H9 (cell line): Measurements from ENCODE around the gene ANKDD1B. TPM values are rescaled to one million over a fixed set of nuclear protein-coding genes. Genes with fewer than 3 reads are reported as not detected.

Experiments
- DNase-seq: peaks from one replicate; pipeline ENCODE4 v3.0.0-alpha.2; 2017
- H2AFZ ChIP-seq: one replicate; pipeline ENCODE4 v1.6.1; 2013; ENCODE audit warnings: mild to moderate bottlenecking, low read length, control low read depth, moderate library complexity
- H2AK5ac ChIP-seq: 2 replicates; pipeline ENCODE4 v1.6.1; 2013; ENCODE audit warnings: low read length, control low read depth, mixed read lengths; ENCODE audit not compliant: insufficient read length
- H2BK120ac ChIP-seq: one replicate; pipeline ENCODE4 v1.6.1; 2013; ENCODE audit warnings: low read depth, mild to moderate bottlenecking, low read length, control low read depth, inconsistent platforms; ENCODE audit not compliant: poor library complexity, severe bottlenecking
- H2BK12ac ChIP-seq: 2 replicates; pipeline ENCODE4 v1.6.1; 2013; ENCODE audit warnings: low read length, control low read depth, mixed read lengths, low read depth; ENCODE audit not compliant: insufficient read length
- H2BK15ac ChIP-seq: 2 replicates; pipeline ENCODE4 v1.6.1; 2013; ENCODE audit warnings: low read depth, low read length, control low read depth
- H2BK20ac ChIP-seq: one replicate; pipeline ENCODE4 v1.6.1; 2013; ENCODE audit warnings: low read depth, mild to moderate bottlenecking, low read length, control low read depth, inconsistent platforms; ENCODE audit not compliant: poor library complexity, severe bottlenecking
- H2BK5ac ChIP-seq: 2 replicates; pipeline ENCODE4 v1.6.1; 2013; ENCODE audit warnings: low read length, control low read depth, mixed read lengths; ENCODE audit not compliant: insufficient read length
- H3K14ac ChIP-seq: 2 replicates; pipeline ENCODE4 v1.6.1; 2013; ENCODE audit warnings: low read length, control low read depth; ENCODE audit not compliant: insufficient read depth
- H3K18ac ChIP-seq: 2 replicates; pipeline ENCODE4 v1.6.1; 2013; ENCODE audit warnings: low read depth, mild to moderate bottlenecking, mixed read lengths, low read length, control low read depth; ENCODE audit not compliant: insufficient read length
- H3K23ac ChIP-seq: 2 replicates; pipeline ENCODE4 v1.6.1; 2013; ENCODE audit warnings: low read length, control low read depth, mixed read lengths, low read depth; ENCODE audit not compliant: insufficient read length
- H3K23me2 ChIP-seq: 2 replicates; pipeline ENCODE4 v1.6.1; 2013; ENCODE audit warnings: low read depth, mild to moderate bottlenecking, mixed read lengths, low read length, control low read depth; ENCODE audit not compliant: insufficient read length, poor library complexity, severe bottlenecking
- H3K27ac ChIP-seq: 2 replicates; pipeline ENCODE4 v1.5.1; 2013; ENCODE audit warnings: low read length, control low read depth, mixed read lengths, low read depth; ENCODE audit not compliant: insufficient read length
- H3K27me3 ChIP-seq: 2 replicates; pipeline ENCODE4 v1.6.1; 2013; ENCODE audit warnings: low read length, control low read depth, inconsistent platforms; ENCODE audit not compliant: insufficient read depth
- H3K4ac ChIP-seq: 2 replicates; pipeline ENCODE4 v1.6.1; 2013; ENCODE audit warnings: low read depth, mild to moderate bottlenecking, control low read depth, inconsistent platforms, low read length, moderate library complexity
- H3K4me1 ChIP-seq: 2 replicates; pipeline ENCODE4 v1.6.1; 2013; ENCODE audit warnings: low read length, control low read depth, inconsistent platforms; ENCODE audit not compliant: insufficient read depth
- H3K4me2 ChIP-seq: 2 replicates; pipeline ENCODE4 v1.6.1; 2013; ENCODE audit warnings: low read length, control low read depth, mixed read lengths; ENCODE audit not compliant: insufficient read length, insufficient read depth
- H3K56ac ChIP-seq: 2 replicates; pipeline ENCODE4 v1.6.1; 2013; ENCODE audit warnings: low read depth, mild to moderate bottlenecking, mixed read lengths, low read length, control low read depth; ENCODE audit not compliant: insufficient read length
- H3K79me1 ChIP-seq: 2 replicates; pipeline ENCODE4 v1.6.1; 2013; ENCODE audit warnings: low read depth, mild to moderate bottlenecking, moderate library complexity, low read length, control low read depth, inconsistent platforms; ENCODE audit not compliant: insufficient read depth, poor library complexity, severe bottlenecking
- H3K79me2 ChIP-seq: 2 replicates; pipeline ENCODE4 v1.6.1; 2013; ENCODE audit warnings: low read length, control low read depth, inconsistent platforms; ENCODE audit not compliant: insufficient read depth
- H3K9ac ChIP-seq: 2 replicates; pipeline ENCODE4 v1.6.1; 2013; ENCODE audit warnings: low read length, control low read depth, mixed read lengths; ENCODE audit not compliant: insufficient read length; ENCODE audit errors: extremely low read depth
- H3K9me3 ChIP-seq: one replicate; pipeline ENCODE4 v1.6.1; 2013; ENCODE audit warnings: low read depth, low read length, inconsistent platforms; ENCODE audit not compliant: control insufficient read depth
- H3T11ph ChIP-seq: one replicate; pipeline ENCODE4 v1.6.1; 2013; ENCODE audit warnings: mild to moderate bottlenecking, low read length, control low read depth, inconsistent platforms
- H4K20me1 ChIP-seq: one replicate; pipeline ENCODE4 v1.6.1; 2013; ENCODE audit not compliant: control insufficient read depth, insufficient read length, insufficient read depth
- H4K5ac ChIP-seq: 2 replicates; pipeline ENCODE4 v1.6.1; 2013; ENCODE audit warnings: low read depth, mild to moderate bottlenecking, mixed read lengths, low read length, control low read depth; ENCODE audit not compliant: insufficient read length
- H4K8ac ChIP-seq: replicated peaks from 2 replicates; pipeline ENCODE4 v1.6.1; 2013; ENCODE audit warnings: low read length, control low read depth, mixed read lengths, low read depth; ENCODE audit not compliant: insufficient read length
- H4K91ac ChIP-seq: 2 replicates; pipeline ENCODE4 v1.6.1; 2013; ENCODE audit warnings: low read depth, mild to moderate bottlenecking, moderate library complexity, mixed read lengths, low read length, control low read depth; ENCODE audit not compliant: insufficient read length
- H3K27ac Mint-ChIP-seq, 3 experiments: 2 replicates in 2 of 3; 3 replicates in 1 of 3; pipeline ENCODE4 v1.8.0; 2020 to 2021; ENCODE audit warnings: mixed read lengths in 3 of 3, mild to moderate bottlenecking in 1 of 3, moderate library complexity in 1 of 3
- H3K27me3 Mint-ChIP-seq: 2 replicates; pipeline ENCODE4 v1.8.0; 2021; ENCODE audit warnings: low read depth, mild to moderate bottlenecking, moderate library complexity, mixed read lengths
- H3K36me3 Mint-ChIP-seq, 3 experiments: 2 replicates in 2 of 3; 3 replicates in 1 of 3; pipeline ENCODE4 v1.8.0; 2020 to 2021; ENCODE audit warnings: low read depth in 3 of 3, mixed read lengths in 3 of 3; ENCODE audit not compliant: insufficient read depth in 1 of 3
- H3K4me1 Mint-ChIP-seq, 2 experiments: 2 replicates each; pipeline ENCODE4 v1.8.0; 2020; ENCODE audit warnings: mixed read lengths in 2 of 2
- H3K4me3 Mint-ChIP-seq, 2 experiments: 2 replicates in 1 of 2; 3 replicates in 1 of 2; pipeline ENCODE4 v1.8.0; 2020 to 2021; ENCODE audit warnings: mild to moderate bottlenecking in 2 of 2, mixed read lengths in 2 of 2, moderate library complexity in 1 of 2
- H3K9me3 Mint-ChIP-seq, 2 experiments: 2 replicates in 1 of 2; 3 replicates in 1 of 2; pipeline ENCODE4 v1.8.0; 2020; ENCODE audit warnings: mild to moderate bottlenecking in 2 of 2, mixed read lengths in 2 of 2, moderate library complexity in 1 of 2
- WGBS: extraction: QIAGEN DNeasy Blood & Tissue Kit; methylation state at CpG from one replicate; pipeline ENCODE4 v1.1.7; 2013; ENCODE audit warnings: missing lambda C conversion rate, low lambda C conversion rate, mixed read lengths; ENCODE audit not compliant: insufficient read length; ENCODE audit errors: extremely low coverage; 5-methylcytosine and 5-hydroxymethylcytosine counted together
- total RNA-seq: library from RNA; stranded (reverse); gene quantifications from 2 replicates; pipeline ENCODE4 v1.2.1, GENCODE V29; 2021
- TF ChIP-seq, protein P1 (sequence below): fragments of 200-600 bp; sonication (generic); conservative IDR thresholded peaks from 3 replicates; pipeline ENCODE4 v1.8.0; 2021; ENCODE audit warnings: antibody characterized with exemption, mild to moderate bottlenecking

Gene ANKDD1B
- total RNA-seq, 1 experiment from 2014 or later: 0.33 TPM

DNA sequence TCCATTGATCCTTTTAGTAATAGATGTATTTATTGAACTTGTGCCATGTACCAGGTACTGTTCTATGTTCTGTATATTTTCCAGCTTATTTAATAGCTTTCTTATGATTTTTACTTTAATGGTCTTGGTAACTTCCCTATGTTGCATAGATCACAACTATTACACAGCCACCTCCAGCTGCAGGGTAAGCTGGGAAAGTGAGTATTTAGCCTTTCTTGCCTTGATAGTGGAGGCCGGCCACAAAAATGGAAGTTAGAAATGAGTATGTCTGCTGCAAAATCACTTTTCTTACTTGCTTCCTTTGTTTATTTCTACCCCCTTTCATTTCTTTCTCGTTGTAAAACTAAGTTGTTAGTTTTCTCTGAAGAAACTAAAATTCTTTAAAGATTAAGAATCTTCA lies 43.1 kb upstream of the ANKDD1B start:
- Histone ChIP-seq H4K8ac (no peak overlapping the region), H2BK5ac (no peak overlapping the region), H4K91ac (no peak overlapping the region), H3K4ac (no peak overlapping the region), H3K23me2 (no peaks in the 10 kb centered on the region), H2AK5ac (no peak overlapping the region), H2BK12ac (no peak overlapping the region), H3K27ac (no peak overlapping the region), H3K14ac (no peak overlapping the region), H3K56ac (no peak overlapping the region), H4K5ac (no peak overlapping the region), H3K9ac (no peak overlapping the region), H2BK20ac (no peak overlapping the region), H2BK15ac (no peak overlapping the region), H3K9me3 (no peaks in the 10 kb centered on the region), H4K20me1 (no peaks in the 10 kb centered on the region), H3T11ph (no peak overlapping the region), H3K79me1 (no peaks in the 10 kb centered on the region), H3K79me2 (no peaks in the 10 kb centered on the region), H3K4me2 (no peak overlapping the region), H3K23ac (no peak overlapping the region), H2AFZ (no peak overlapping the region), H3K18ac (no peak overlapping the region), H2BK120ac (no peak overlapping the region), H3K27me3 (no peaks in the 10 kb centered on the region), H3K4me1 (no peaks in the 10 kb centered on the region)
- H3K9me3 Mint-ChIP-seq: peaks cover 10 to 11% of the 10 kb centered on the region in 2 experiments; a peak in 4 of 5 replicates
- H3K4me1 Mint-ChIP-seq: peaks cover 0 to 14% of the 10 kb centered on the region in 2 experiments; a peak in 2 of 4 replicates
- no peak for DNase-seq
- no peaks in the 10 kb centered on the region for H3K27me3 Mint-ChIP-seq
- H3K4me3 Mint-ChIP-seq: no peak overlapping the region
- TF ChIP-seq, protein P1, sequence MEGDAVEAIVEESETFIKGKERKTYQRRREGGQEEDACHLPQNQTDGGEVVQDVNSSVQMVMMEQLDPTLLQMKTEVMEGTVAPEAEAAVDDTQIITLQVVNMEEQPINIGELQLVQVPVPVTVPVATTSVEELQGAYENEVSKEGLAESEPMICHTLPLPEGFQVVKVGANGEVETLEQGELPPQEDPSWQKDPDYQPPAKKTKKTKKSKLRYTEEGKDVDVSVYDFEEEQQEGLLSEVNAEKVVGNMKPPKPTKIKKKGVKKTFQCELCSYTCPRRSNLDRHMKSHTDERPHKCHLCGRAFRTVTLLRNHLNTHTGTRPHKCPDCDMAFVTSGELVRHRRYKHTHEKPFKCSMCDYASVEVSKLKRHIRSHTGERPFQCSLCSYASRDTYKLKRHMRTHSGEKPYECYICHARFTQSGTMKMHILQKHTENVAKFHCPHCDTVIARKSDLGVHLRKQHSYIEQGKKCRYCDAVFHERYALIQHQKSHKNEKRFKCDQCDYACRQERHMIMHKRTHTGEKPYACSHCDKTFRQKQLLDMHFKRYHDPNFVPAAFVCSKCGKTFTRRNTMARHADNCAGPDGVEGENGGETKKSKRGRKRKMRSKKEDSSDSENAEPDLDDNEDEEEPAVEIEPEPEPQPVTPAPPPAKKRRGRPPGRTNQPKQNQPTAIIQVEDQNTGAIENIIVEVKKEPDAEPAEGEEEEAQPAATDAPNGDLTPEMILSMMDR: no peak
- no peak overlapping the region for H3K27ac Mint-ChIP-seq
- H3K36me3 Mint-ChIP-seq: peaks cover 14 to 23% (median 19%) of the 10 kb centered on the region in 3 experiments
- no CpG with 5 or more reads among the region's 2 CpGs for WGBS
